DND-41 (cell line): Measurements from ENCODE around the gene TUBAL3.
"Not testable (repeated sequence)": the region's sequence is repeated elsewhere in the genome, so short reads cannot be mapped to it uniquely, and the experiment has no call there.

Source experiments
- CTCF ChIP-seq: IDR thresholded peaks from 2 replicates; pipeline ENCODE4 v1.5.1; 2012; ENCODE audit warnings: borderline replicate concordance, low read length, moderate library complexity, mild to moderate bottlenecking; ENCODE audit not compliant: poor library complexity, severe bottlenecking; ENCODE audit errors: extremely low read depth
- EZH2 ChIP-seq: IDR thresholded peaks from 3 replicates; pipeline ENCODE4 v1.6.1; 2012; ENCODE audit warnings: borderline replicate concordance, low read depth, mild to moderate bottlenecking, moderate library complexity, low read length, inconsistent platforms; ENCODE audit not compliant: severe bottlenecking

DNA sequence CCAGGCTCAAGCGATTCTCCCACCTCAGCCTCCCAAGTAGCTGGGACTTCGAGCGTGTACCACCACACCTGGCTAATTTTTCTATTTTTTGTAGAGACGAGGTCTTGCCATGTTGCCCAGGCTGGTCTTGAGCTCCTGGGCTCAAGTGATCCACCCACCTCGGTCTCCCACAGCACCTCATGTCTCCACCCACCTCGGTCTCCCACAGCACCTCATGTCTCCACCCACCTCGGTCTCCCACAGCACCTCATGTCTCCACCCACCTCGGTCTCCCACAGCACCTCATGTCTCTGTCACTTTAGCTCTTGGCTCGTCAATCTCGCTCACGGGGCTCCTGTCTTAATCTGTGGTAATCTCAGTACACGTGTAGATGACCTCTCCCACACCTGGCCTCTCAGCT lies 24.2 kb downstream of the TUBAL3 start:
- not testable (repeated sequence) for TF ChIP-seq CTCF, EZH2
